ENCODE data around the gene VTCN1.
A peak's percentile ranks its signal among the peaks of the same experiment; 100 is the strongest.

DNA sequence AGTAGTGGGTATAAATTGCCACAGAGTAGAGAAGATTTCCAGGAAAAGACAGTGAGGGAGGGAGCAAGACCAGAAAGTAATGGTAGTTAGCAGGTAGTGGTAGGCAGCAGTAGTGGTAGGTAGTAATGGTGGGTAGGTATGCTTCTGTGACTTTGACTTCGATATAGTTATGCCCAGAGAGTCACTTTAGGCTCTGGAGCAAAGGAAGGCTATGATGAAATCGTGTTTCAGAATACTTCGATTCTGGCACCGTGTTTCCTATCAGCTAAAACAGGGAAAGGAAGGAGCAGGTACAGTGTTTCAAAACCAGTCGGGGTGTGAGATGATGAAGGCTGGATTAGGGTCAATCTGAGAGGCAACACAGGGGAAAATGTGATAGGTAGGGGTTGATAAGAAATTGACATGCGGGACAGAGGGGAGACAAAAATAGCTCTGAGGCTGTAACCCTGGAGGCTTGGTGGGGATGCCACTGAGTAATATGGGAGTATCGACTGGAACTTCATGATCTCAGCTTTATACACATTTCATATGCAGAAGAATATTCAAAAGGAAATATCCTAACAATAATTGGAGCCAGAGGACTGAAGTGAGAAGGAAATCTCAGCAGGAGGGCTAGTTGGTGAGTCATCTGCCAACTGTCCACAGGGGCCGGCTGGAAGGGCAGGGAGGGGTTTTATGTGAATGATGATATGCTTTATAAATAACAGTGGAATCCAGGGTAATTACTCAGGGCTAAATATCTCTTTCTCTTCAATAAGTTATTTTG, 64.0 kb downstream of the VTCN1 start:
- TF ChIP-seq POLR2A (IDR thresholded peaks at IDR 0.05; ENCODE audit: low read depth, low read length) (no peak), JUN (IDR thresholded peaks at IDR 0.05; ENCODE audit: borderline replicate concordance, insufficient read depth, insufficient read length, low read depth) (no peak), EZH2 (IDR thresholded peaks at IDR 0.05; ENCODE audit: borderline replicate concordance, low read depth, low read length, severe bottlenecking) (no peak), GATA2 (IDR thresholded peaks at IDR 0.05; ENCODE audit: insufficient read depth, insufficient read length, low read depth, low read length) (no peak), MYC (IDR thresholded peaks at IDR 0.05; ENCODE audit: low read depth, low read length) (no peak), POLR2AphosphoS5 (IDR thresholded peaks at IDR 0.05; ENCODE audit: insufficient read depth, low read depth, low read length) (no peak), FOS (IDR thresholded peaks at IDR 0.05; ENCODE audit: borderline replicate concordance, insufficient read depth, low read length) (peak; percentile 60)
- TF ChIP-seq, protein P1, sequence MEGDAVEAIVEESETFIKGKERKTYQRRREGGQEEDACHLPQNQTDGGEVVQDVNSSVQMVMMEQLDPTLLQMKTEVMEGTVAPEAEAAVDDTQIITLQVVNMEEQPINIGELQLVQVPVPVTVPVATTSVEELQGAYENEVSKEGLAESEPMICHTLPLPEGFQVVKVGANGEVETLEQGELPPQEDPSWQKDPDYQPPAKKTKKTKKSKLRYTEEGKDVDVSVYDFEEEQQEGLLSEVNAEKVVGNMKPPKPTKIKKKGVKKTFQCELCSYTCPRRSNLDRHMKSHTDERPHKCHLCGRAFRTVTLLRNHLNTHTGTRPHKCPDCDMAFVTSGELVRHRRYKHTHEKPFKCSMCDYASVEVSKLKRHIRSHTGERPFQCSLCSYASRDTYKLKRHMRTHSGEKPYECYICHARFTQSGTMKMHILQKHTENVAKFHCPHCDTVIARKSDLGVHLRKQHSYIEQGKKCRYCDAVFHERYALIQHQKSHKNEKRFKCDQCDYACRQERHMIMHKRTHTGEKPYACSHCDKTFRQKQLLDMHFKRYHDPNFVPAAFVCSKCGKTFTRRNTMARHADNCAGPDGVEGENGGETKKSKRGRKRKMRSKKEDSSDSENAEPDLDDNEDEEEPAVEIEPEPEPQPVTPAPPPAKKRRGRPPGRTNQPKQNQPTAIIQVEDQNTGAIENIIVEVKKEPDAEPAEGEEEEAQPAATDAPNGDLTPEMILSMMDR (IDR thresholded peaks at IDR 0.05; ENCODE audit: extremely low read depth in 1 of 2, insufficient read depth in 1 of 2, low read depth in 1 of 2, low read length in 2 of 2) = no peak
- TF ChIP-seq, protein P2, sequence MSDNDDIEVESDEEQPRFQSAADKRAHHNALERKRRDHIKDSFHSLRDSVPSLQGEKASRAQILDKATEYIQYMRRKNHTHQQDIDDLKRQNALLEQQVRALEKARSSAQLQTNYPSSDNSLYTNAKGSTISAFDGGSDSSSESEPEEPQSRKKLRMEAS (IDR thresholded peaks at IDR 0.05; ENCODE audit: insufficient read depth, insufficient read length) = no peak
